ENCODE data around the gene NAA10. TPM values are rescaled to one million over a fixed set of nuclear protein-coding genes. Genes with fewer than 3 reads are reported as not detected.

Gene NAA10
- total and polyA plus RNA-seq, 2 of the 13 experiments (the other 11 are each of a cell fraction or from before 2014, with no cell fraction given): 49.2 to 51.7 TPM

- FAIRE-seq (no peak), DNase-seq (ENCODE audit: low spot score) (no peak), ATAC-seq (no peak)
- BruUV-seq (replicated peaks): no TSS peak
- in situ Hi-C loops (cut with HindIII; ENCODE audit: extremely low pct_ligation_motif_present, low pct_unique_long_range_greater_than_20kb): no loop called here
- Histone ChIP-seq H3K9ac (ENCODE audit: insufficient read depth, low read depth, low read length) (no peak overlapping the region), H3K79me2 (ENCODE audit: insufficient read depth, low read length) (no peaks in the 10 kb centered on the region), H3K4me1 (ENCODE audit: insufficient read depth, low read length) (peaks cover 28% of the 10 kb centered on the region), H3K4me2 (ENCODE audit: low read depth, low read length) (no peak overlapping the region), H2AFZ (ENCODE audit: low read length) (no peak overlapping the region), H3K27ac (ENCODE audit: extremely low read length, insufficient read depth, low read length) (no peak overlapping the region), H3K36me3 (replicated peaks in 1 of 2; ENCODE audit: control insufficient read depth in 1 of 2, insufficient read depth in 2 of 2, low read length in 2 of 2) (no peaks in the 10 kb centered on the region), H3K9me3 (ENCODE audit: low read length) (no peaks in the 10 kb centered on the region), H3K27me3 (ENCODE audit: control insufficient read depth in 1 of 2, insufficient read depth in 2 of 2, low read length in 2 of 2) (no peaks in the 10 kb centered on the region; a peak in 2 of 5 replicates), H4K20me1 (ENCODE audit: insufficient read depth, low read length) (no peaks in the 10 kb centered on the region), H3K4me3 (replicated peaks in 1 of 3; ENCODE audit: insufficient read depth in 1 of 3, low read depth in 2 of 3, low read length in 3 of 3) (no peak overlapping the region)
- intact Hi-C loops (cut with micrococcal nuclease; ENCODE audit: unreplicated experiment): no loop called here
- ChIA-PET POLR2A (no interaction called here), CTCF (ENCODE audit: low intra/inter-chr PET ratio, low total read pairs) (no interaction called here)
- WGBS (ENCODE audit: low lambda C conversion rate): 46% methylated on average over 6 of the region's 13 CpGs
- TF ChIP-seq ZNF597 (CRISPR knock-in tag; IDR thresholded peaks at IDR 0.05) (no peak), THRA (CRISPR knock-in tag; IDR thresholded peaks at IDR 0.05; ENCODE audit: borderline replicate concordance) (no peak), NFAT5 (CRISPR knock-in tag; IDR thresholded peaks at IDR 0.05) (no peak), SNAPC2 (CRISPR knock-in tag; IDR thresholded peaks at IDR 0.05) (no peak), HIVEP1 (CRISPR knock-in tag; IDR thresholded peaks at IDR 0.05) (no peak), JARID2 (CRISPR knock-in tag; IDR thresholded peaks at IDR 0.05; ENCODE audit: insufficient replicate concordance) (no peak), ZSCAN21 (CRISPR knock-in tag; IDR thresholded peaks at IDR 0.05; ENCODE audit: borderline replicate concordance) (no peak), FOXK1 (CRISPR knock-in tag; IDR thresholded peaks at IDR 0.05; ENCODE audit: borderline replicate concordance, low read depth) (no peak), ZNF513 (CRISPR knock-in tag; conservative IDR thresholded peaks at IDR 0.05) (no peak), MIXL1 (CRISPR knock-in tag; IDR thresholded peaks at IDR 0.05) (no peak), SRSF9 (IDR thresholded peaks at IDR 0.05; ENCODE audit: borderline replicate concordance, insufficient read depth, low read depth, low read length, poor library complexity, severe bottlenecking) (no peak), ZBTB42 (CRISPR knock-in tag; IDR thresholded peaks at IDR 0.05) (no peak), TSC22D2 (CRISPR knock-in tag; IDR thresholded peaks at IDR 0.05; ENCODE audit: borderline replicate concordance) (no peak), ZNF253 (CRISPR knock-in tag; IDR thresholded peaks at IDR 0.05; ENCODE audit: borderline replicate concordance) (no peak)
These were observed 15.6 kb downstream of the NAA10 start for GRCh38 chrX:153919281-153919680.
